ENCODE results near the gene FBXL19. TPM values are rescaled to one million over a fixed set of nuclear protein-coding genes. Genes with fewer than 3 reads are reported as not detected.

The FBXL19 gene
- total RNA-seq, 1 donor from 2014 or later = 7.9 TPM

DNA sequence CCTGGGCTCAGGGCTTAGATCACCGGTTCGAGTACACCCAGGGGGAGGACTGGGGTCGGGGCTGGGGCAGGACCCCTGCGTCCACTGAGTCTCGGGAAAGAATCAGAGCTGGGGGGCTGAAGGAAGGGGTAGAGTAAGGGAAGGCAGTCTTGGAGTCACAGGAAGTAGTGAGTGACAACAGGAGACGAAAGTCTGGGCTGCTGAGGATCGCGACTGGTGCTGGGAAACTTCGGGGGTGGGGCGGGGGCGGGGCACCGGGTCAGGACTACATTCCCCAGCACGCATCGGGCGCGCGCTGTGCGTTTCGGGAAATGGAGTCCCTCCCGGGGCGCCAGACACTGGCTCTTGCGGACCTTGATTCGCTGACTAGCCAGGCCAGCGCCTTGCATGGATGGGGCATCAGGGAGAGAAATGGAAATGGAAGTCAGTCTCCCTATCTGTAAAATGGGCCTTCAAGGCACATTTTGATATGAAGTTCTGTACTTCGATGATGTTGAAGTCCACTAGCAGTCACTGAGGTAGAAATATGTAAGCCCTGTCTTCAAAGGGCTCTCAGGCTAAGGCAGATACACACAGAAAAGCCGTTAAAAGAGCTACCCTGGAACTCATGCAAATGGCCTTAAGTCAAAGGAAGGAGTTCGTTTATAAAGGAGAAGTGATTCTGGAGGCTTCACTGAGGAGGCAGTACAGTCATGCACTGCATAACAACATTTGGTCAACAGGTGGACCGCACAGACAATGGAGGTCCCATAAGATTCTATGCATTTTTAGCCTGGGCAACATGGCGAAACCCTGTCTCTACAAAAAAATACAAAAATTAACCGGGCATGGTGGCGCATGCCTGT is 26.3 kb upstream of the FBXL19 start:
- Histone ChIP-seq H3K27me3 (ENCODE audit: control insufficient read depth, insufficient read depth, low read length) (no peaks in the 10 kb centered on the region), H3K36me3 (ENCODE audit: control insufficient read depth, insufficient read depth, low read length) (peaks cover 8% of the 10 kb centered on the region), H3K4me3 (ENCODE audit: low read depth, low read length) (peak overlapping the region; percentile 44)
- DNase-seq (ENCODE audit: low read depth) = peak; percentile 73
- no peak for FAIRE-seq
- TF ChIP-seq, protein P1, sequence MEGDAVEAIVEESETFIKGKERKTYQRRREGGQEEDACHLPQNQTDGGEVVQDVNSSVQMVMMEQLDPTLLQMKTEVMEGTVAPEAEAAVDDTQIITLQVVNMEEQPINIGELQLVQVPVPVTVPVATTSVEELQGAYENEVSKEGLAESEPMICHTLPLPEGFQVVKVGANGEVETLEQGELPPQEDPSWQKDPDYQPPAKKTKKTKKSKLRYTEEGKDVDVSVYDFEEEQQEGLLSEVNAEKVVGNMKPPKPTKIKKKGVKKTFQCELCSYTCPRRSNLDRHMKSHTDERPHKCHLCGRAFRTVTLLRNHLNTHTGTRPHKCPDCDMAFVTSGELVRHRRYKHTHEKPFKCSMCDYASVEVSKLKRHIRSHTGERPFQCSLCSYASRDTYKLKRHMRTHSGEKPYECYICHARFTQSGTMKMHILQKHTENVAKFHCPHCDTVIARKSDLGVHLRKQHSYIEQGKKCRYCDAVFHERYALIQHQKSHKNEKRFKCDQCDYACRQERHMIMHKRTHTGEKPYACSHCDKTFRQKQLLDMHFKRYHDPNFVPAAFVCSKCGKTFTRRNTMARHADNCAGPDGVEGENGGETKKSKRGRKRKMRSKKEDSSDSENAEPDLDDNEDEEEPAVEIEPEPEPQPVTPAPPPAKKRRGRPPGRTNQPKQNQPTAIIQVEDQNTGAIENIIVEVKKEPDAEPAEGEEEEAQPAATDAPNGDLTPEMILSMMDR (IDR thresholded peaks at IDR 0.05; ENCODE audit: insufficient read depth, low read length, severe bottlenecking) = no peak

DNA sequence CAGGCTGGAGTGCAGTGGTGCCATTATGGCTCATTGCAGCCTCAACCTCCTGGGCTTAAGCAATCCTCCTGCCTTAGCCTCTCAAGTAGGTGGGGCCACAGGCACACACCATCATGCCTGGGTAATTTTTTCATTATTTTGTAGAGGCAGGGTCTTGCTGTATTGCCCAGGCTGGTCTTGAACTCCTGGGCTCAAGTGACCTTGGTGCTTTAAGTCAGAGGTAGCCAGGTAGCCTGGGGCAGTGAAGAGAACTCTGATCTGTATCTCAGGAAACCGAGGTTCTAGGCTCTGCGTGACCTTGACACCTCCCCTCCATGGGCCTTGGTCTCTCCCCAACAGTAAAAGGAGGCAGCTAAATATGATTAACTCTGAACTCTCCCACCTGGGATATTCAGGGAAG is 23.6 kb upstream of the FBXL19 start:
- FAIRE-seq = no peak
- Histone ChIP-seq H3K27me3 (ENCODE audit: control insufficient read depth, insufficient read depth, low read length) (no peaks in the 10 kb centered on the region), H3K36me3 (ENCODE audit: control insufficient read depth, insufficient read depth, low read length) (peaks cover 3% of the 10 kb centered on the region), H3K4me3 (ENCODE audit: low read depth, low read length) (no peak overlapping the region)
- TF ChIP-seq, protein P1 (IDR thresholded peaks at IDR 0.05; ENCODE audit: insufficient read depth, low read length, severe bottlenecking) = no peak
- DNase-seq (ENCODE audit: low read depth) = no peak

- peaks cover 3% of the 10 kb centered on the region for H3K36me3 ChIP-seq (ENCODE audit: control insufficient read depth, insufficient read depth, low read length)
- FAIRE-seq (no peak), DNase-seq (ENCODE audit: low read depth) (no peak)
- no peaks in the 10 kb centered on the region for H3K27me3 ChIP-seq (ENCODE audit: control insufficient read depth, insufficient read depth, low read length)
- H3K4me3 ChIP-seq (ENCODE audit: low read depth, low read length) = no peak overlapping the region
- TF ChIP-seq, protein P1 (IDR thresholded peaks at IDR 0.05; ENCODE audit: insufficient read depth, low read length, severe bottlenecking) = no peak
These were observed 22.8 kb upstream of the FBXL19 start for GRCh38 chr16:30900588-30900987.

DNA sequence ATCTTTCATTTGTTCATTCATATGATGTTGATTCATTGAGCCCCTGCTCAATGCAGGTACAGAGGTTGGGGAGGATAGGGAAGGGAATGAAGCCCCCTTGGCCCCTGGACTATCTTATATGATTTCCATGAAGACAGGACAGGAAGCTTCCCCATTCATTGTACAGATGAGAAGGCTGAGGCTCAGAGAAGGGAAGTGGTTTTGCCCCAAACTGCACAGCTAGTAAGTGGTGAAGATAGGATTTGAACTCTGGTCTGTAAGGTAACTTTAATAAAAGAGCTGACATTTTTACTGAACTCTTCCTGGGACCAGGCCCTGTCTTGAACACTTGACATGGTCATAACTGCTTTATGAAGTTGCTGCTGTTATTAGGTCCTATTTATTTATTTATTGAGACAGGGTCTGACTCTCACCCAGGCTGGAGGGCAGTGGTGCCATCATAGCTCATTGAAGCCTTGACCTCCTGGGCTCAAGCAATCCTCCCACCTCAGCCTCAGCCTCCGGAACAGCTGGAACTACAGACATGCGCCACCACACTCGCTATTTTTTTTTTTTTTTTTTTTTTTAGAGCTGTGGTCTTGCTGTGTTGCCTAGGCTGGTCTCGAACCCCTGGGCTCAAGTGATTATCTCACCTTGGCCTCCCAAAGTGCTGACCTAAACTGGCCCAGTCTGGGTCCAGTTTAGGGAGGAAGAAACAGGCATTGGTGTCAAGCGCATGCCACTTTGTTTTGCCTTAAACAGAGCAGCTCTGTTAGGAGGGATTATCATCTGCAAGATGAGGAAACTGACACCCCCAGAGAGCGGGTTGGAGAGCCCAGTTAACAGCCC is 22.0 kb upstream of the FBXL19 start:
- FAIRE-seq (no peak), DNase-seq (ENCODE audit: low read depth) (no peak)
- Histone ChIP-seq H3K4me3 (ENCODE audit: low read depth, low read length) (peak overlapping the region; percentile 19), H3K36me3 (ENCODE audit: control insufficient read depth, insufficient read depth, low read length) (peaks cover 3% of the 10 kb centered on the region), H3K27me3 (ENCODE audit: control insufficient read depth, insufficient read depth, low read length) (no peaks in the 10 kb centered on the region)
- TF ChIP-seq, protein P1 (IDR thresholded peaks at IDR 0.05; ENCODE audit: insufficient read depth, low read length, severe bottlenecking) = no peak

- Histone ChIP-seq H3K36me3 (ENCODE audit: control insufficient read depth, insufficient read depth, low read length) (peaks cover 3% of the 10 kb centered on the region), H3K4me3 (ENCODE audit: low read depth, low read length) (peak overlapping the region; percentile 38), H3K27me3 (ENCODE audit: control insufficient read depth, insufficient read depth, low read length) (no peaks in the 10 kb centered on the region)
- no peak for FAIRE-seq
- DNase-seq (ENCODE audit: low read depth) = peak; percentile 15
- TF ChIP-seq, protein P1 (IDR thresholded peaks at IDR 0.05; ENCODE audit: insufficient read depth, low read length, severe bottlenecking) = peak; percentile 36
These were observed 21.1 kb upstream of the FBXL19 start for GRCh38 chr16:30902029-30902972.

All from bronchial epithelial cell (primary cell).